GM18499 (cell line): ENCODE results near the gene GZMH.
"Not testable (repeated sequence)": the region's sequence is repeated elsewhere in the genome, so short reads cannot be mapped to it uniquely, and the experiment has no call there.

ENCODE experiments used
- ATAC-seq: cut with Tn5 transposase; IDR thresholded peaks from one replicate; pipeline ENCODE4 v1.9.1; 2021; ENCODE audit warnings: moderate number of reproducible peaks; ENCODE audit not compliant: insufficient read depth, unreplicated experiment

Gene GZMH

DNA sequence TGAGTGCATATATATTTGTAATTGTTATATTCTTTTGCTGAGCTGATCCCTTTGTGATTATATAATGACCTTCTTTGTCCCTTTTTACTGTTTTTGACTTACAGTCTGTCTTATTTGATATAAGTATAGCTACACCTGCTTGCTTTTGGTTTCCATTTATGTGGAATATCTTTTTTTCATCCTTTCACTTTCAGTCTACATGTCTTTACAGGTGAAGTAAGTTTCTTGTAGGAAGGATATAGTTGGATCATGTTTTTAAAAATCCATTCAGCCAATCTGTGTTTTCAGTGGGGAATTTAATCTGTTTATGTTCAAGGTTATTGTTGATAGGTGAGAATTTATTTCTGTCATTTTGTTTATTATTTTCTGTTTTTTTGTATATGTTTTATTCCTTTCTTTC, 12.1 kb downstream of the GZMH start:
- ATAC-seq = no peak

DNA sequence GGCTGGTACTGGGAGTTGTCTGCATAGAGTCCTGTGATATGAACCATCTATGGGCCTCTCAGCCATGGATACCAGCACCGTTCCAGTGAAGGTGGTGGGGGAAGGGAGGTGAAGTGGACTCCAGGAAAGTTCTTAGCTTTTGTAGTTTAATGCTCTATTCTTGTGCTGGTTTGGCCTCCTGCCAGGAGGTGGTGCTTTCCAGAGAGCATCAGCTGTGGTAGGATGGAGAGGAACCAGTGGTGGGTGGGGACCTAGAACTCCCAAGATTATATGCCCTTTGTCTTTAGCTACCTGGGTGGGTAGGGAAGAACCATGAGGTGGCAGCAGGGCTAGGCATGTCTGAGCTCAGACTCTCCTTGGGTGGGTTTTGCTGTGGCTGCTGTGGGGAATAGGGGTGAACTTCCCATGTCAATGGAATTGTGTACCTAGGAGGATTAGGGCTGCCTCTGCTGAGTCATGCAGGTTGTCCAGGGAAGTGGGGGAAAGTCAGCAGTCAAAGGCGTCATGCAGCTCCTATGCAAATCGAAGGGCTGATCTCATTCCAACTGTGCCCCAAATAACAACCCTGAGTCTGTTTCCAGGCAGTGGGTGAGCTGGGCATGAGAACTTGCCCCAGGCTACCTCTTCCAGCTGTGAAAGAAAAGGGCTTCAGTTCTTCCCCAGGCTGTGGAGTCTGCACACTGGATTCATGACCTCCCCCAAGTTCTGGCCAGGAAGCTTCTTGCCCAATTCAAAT, 14.2 kb downstream of the GZMH start:
- no peak for ATAC-seq

DNA sequence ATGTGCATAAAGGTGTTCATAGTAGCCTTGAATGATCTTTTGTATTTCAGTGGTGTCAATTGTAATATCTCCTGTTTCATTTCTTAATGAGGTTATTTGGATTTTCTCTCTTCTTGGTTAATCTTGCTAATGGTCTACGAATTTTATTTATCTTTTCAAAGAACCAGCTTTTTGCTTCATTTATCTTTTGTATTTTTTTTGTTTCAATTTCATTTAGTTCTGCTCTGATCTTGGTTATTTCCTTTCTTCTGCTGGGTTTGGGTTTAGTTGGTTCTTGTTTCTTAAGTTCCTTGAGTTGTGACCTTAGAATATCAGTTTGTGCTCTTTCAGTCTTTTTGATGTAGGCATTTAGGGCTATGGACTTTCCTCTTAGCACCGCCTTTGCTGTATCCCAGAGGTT, 18.5 kb downstream of the GZMH start:
- not testable (repeated sequence) for ATAC-seq

DNA sequence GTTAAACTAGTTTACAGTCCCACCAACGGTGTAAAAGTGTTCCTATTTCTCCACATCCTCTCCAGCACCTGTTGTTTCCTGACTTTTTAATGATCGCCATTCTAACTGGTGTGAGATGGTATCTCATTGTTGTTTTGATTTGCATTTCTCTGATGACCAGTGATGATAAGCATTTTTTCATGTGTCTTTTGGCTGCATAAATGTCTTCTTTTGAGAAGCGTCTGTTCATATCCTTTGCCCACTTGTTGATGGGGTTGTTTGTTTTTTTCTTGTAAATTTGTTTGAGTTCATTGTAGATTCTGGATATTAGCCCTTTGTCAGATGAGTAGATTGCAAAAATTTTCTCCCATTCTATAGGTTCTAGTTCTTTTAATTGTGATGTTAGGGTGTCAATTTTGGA, 25.1 kb downstream of the GZMH start:
- ATAC-seq = not testable (repeated sequence)

DNA sequence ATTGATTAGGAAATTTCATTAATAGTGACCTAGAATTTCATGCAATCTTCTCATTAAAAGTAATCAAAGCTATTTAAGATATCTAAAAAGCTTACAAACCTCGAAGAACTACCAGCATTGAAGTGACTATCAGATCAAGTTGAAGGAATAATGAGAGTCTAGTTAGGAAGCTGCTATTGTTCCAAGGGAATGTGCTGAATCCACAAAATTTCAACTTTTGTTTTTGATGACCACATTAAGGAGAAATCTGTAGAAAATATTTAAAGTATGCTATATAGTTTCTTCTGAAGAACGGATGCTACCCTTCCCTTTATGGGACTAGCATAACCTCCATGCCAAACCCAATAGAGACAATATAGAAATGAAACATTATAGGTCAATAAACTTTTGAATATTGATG, 30.9 kb downstream of the GZMH start:
- ATAC-seq = no peak

DNA sequence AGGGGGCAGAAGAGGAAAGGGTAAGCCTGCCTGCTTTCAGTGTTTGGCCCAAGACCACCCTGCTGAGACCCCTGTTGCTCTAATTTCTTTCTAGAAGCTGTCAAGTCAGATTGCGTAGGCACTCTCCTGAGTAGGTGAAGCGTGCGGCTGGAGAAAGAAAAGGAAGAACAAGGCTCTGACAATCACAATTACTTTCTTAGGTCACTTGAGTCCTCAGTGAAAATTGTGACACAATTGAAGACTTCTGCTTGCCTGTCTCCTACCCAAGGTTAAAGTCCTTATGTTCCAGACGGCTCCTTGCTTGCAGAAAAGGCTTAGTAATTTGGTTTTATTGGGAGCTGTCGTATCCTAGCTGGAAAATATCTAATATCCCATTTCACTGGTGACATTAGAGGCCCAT, 32.7 kb downstream of the GZMH start:
- ATAC-seq = no peak

DNA sequence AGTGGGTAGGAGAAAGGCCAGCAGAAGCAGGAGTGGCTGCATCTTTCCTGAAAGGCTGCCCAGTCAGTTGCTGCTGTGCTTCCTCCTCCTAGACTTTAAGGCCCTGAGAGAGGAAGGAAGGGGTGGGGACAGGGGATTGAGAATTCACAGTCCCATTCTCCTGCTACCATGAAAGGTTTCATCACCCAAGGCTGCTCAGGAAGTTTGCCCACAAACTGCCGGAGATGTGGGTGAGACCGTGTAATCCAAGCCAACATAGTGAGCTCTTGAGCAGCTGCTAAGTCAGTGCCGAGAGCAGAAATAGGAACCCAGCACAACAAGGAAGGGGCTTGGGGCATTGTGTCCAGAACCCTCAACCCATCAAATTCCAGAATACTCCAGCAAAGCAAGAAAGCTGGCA, 33.3 kb downstream of the GZMH start, which contains the start of gene CTSG:
CTSG (minus strand) TSS at position 69 of the 400 bp plus-strand sequence; CDS start at position 42, 27 bp downstream.
- ATAC-seq = no peak

DNA sequence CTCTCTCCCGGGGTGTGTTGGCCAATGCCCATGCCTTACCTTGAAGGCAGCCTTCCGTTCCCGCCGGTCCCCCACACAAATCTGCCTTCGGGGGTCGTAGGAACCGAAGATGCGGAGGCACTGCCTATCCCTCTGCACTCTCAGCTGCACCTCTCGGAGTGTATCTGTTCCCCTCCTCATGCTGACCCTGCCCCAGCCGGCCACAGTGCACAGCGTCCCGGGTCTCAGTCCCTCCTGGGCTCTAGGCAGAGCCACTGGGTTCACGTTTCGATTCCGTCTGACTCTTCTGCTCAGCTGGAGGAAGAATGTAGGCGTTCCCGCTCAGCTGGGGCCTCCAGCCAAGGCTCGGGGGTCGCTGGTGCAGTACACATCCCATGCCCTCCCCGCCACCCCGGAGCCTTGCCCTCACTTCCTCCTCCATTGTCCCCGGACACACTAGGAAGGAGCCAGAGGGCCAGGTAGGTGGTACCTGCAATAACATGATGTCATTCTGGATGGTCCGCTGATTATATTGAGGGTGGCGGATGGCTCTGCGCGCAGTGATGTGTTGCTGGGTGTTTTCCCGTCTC, 35.2 kb downstream of the GZMH start:
- ATAC-seq = no peak

DNA sequence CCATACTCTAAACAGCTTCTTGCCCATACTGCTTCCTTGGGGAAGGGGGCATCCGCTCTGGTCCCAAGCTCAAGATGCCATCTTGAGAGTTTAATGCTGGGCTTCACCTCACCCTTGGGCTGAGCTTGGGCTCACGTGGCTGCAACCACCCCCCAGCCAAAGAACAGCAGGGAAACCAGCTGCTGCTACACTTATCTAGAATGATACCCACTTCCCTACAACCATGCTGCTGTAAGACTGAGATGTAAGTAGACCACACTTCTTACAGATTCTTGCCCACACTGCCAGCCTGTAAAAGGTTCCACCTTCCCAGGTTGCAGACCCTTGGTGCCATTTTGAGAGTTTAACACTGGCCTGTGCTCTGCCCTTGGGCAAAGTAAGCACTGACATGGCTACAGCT, 43.2 kb downstream of the GZMH start:
- ATAC-seq = no peak

DNA sequence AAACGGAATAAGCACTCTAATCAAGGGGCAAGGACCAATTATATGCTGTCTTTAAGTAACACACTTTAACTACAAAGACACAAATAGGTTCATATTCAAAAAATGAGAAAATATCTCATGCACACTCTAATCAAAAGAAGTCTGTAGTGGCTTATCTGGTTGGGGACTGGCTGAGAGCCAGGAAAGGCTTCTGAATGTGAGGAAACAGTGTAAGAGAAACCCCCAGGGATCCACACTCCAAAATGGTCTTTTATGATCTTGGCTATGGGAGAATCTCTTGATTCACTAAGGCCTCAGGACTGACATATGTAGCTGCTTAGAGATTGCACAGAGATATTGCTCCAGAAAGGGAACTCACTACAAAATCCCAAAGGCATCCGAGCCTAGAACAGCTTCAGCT, 43.7 kb downstream of the GZMH start:
- no peak for ATAC-seq

DNA sequence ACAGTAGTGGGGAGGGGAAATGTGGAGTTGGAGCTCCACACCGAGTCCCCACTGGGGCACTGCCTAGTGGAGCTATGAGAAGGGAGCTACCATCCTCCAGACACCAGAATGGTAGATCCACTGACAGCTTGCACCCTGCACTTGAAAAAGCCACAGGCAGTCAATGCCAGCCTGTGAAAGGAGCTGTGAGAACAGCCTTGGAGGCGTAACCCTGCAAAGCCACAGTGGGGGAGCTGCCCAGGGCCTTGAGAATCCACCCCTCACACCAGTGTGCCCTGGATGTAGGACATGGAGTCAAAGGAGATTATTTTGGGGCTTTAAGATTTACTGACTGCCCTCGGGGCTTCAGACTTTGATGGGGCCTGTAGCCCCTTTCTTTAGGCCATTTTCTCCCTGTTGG, 46.0 kb downstream of the GZMH start:
- no peak for ATAC-seq

DNA sequence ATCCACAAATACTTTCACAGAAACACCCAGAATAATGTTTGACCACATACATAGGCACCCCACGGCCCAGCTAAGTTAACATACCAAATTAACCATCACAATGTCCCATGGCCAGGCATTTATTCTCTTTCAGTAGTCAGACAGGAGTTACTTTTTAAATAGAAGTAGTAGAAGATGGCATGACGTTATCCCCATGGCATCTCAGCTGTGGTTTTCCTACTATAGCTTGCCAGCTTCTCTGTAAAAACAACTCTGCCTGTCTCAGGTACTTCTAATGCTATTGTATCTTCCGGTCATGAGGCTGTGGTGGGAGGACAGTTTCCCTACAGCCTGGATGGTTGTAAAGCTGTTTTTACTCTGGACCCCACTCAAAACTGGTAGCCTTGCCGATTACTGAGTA, 52.7 kb downstream of the GZMH start:
- ATAC-seq = no peak
